ENCODE data around the gene PHF5A.

- no peak for TF ChIP-seq EZH2 (IDR thresholded peaks at IDR 0.05; ENCODE audit: borderline replicate concordance)
- TF ChIP-seq, protein P1, sequence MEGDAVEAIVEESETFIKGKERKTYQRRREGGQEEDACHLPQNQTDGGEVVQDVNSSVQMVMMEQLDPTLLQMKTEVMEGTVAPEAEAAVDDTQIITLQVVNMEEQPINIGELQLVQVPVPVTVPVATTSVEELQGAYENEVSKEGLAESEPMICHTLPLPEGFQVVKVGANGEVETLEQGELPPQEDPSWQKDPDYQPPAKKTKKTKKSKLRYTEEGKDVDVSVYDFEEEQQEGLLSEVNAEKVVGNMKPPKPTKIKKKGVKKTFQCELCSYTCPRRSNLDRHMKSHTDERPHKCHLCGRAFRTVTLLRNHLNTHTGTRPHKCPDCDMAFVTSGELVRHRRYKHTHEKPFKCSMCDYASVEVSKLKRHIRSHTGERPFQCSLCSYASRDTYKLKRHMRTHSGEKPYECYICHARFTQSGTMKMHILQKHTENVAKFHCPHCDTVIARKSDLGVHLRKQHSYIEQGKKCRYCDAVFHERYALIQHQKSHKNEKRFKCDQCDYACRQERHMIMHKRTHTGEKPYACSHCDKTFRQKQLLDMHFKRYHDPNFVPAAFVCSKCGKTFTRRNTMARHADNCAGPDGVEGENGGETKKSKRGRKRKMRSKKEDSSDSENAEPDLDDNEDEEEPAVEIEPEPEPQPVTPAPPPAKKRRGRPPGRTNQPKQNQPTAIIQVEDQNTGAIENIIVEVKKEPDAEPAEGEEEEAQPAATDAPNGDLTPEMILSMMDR (IDR thresholded peaks at IDR 0.05; ENCODE audit: poor library complexity), result no peak
Measured at GRCh38 chr22:41471568-41471967, 3.1 kb upstream of the PHF5A start.

Measured in hepatocyte (in vitro differentiated cells).